ENCODE results near the gene PKD1L1. TPM values are rescaled to one million over a fixed set of nuclear protein-coding genes. Genes with fewer than 3 reads are reported as not detected.

The PKD1L1 gene
- total RNA-seq, 1 experiment from 2014 or later = 0.07 TPM

- no peak for TF ChIP-seq AR (CRISPR knock-in tag; IDR thresholded peaks at IDR 0.05)
- TF ChIP-seq NR1H2 (CRISPR knock-in tag; IDR thresholded peaks at IDR 0.05) = 0 out of 2 replicates have a peak, but pooled peaks have one; percentile 40
- TF ChIP-seq PREB (CRISPR knock-in tag; IDR thresholded peaks at IDR 0.05; ENCODE audit: borderline replicate concordance) = no peak
- TF ChIP-seq ZNF512 (CRISPR knock-in tag; IDR thresholded peaks at IDR 0.05; ENCODE audit: borderline replicate concordance) = no peak
- TF ChIP-seq ATF2 (CRISPR knock-in tag; IDR thresholded peaks at IDR 0.05; ENCODE audit: borderline replicate concordance, low read depth) = no peak
- TF ChIP-seq HMGXB4 (CRISPR knock-in tag; IDR thresholded peaks at IDR 0.05) = no peak
- no peak for TF ChIP-seq JAZF1 (CRISPR knock-in tag; IDR thresholded peaks at IDR 0.05)
- peak; percentile 55; the same call in 1 of the 2 replicates for TF ChIP-seq ZNF281 (CRISPR knock-in tag; IDR thresholded peaks at IDR 0.05)
- TF ChIP-seq NFYB (CRISPR knock-in tag; conservative IDR thresholded peaks at IDR 0.05; ENCODE audit: low read depth) = no peak
- no peak for TF ChIP-seq ZNF532 (CRISPR knock-in tag; IDR thresholded peaks at IDR 0.05; ENCODE audit: borderline replicate concordance)
- TF ChIP-seq ATF1 (CRISPR knock-in tag; IDR thresholded peaks at IDR 0.05) = no peak
- no peak for TF ChIP-seq ZNF317 (CRISPR knock-in tag; IDR thresholded peaks at IDR 0.05; ENCODE audit: borderline replicate concordance, low read depth)
- TF ChIP-seq ZNF263 (CRISPR knock-in tag; IDR thresholded peaks at IDR 0.05; ENCODE audit: low read depth) = no peak
- TF ChIP-seq TEAD1 (CRISPR knock-in tag; IDR thresholded peaks at IDR 0.05) = no peak
These were observed 31.0 kb upstream of the PKD1L1 start, which contains the start of gene HUS1 (continued) for GRCh38 chr7:47979145-47979831.
